OCI-LY7 (cell line): ENCODE data around the gene BORCS8.

Experiments
- CTCF ChIP-seq: fragments of 200-600 bp; sonication (generic); conservative IDR thresholded peaks from 2 replicates; pipeline ENCODE4 v1.5.1; 2014; ENCODE audit warnings: mild to moderate bottlenecking, antibody characterized with exemption, low read length, moderate library complexity, mixed read lengths
- EZH2phosphoT487 ChIP-seq: fragments of 200-600 bp; sonication (generic); IDR thresholded peaks from 2 replicates; pipeline ENCODE4 v1.6.1; 2018; ENCODE audit warnings: low read depth, borderline replicate concordance, mild to moderate bottlenecking, mixed run types, antibody characterized with exemption, low read length, moderate library complexity, mixed read lengths

DNA sequence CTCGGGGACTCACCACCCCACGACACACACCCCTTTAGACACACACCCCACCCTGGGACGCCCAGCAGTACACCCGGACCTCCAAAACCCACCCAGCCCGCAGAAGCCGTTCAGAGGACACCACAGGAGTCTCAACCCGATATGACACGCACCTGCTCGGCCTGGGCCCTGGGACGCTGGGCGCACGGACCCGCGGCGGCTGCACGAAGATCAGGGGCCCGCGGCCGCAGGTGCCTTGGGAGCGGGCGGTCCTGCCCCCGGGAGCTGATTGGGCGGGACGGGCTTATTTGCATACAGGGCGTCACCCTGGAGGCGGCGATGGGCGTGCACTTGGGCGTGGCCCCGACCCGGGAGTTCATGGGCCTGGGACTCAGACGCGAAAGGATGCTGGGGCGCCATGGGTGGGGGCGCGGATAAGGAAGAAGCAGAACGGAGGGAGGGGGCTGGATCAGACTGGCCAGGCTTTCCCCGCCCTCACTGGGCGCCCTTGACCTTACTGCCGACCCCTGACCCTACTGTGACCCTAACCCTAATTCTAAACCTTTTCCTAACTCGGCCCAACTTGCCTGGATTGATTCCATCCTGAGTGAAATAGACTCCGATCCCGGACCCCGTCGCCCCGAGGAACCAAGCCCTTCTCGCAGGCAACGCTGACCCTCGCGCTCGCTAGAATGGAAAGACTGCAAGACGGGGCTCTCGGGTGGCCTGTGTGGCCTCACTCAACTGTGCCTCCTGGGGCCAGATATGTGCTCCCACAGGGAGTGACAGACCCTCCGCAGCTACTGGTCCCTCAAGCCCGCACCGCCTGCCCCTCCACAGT is 21.7 kb downstream of the BORCS8 start, which contains the start of gene MEF2B:
- no peak for TF ChIP-seq CTCF
- TF ChIP-seq EZH2phosphoT487, result no peak
